Measurements from ENCODE around the gene IFT81. TPM values are rescaled to one million over a fixed set of nuclear protein-coding genes. Genes with fewer than 3 reads are reported as not detected.

IFT81 gene
- polyA plus RNA-seq, 1 donor: 61.2 TPM

GRCh38 chr12:110156766-110157165 lies 32.6 kb downstream of the IFT81 start:
- DNase-seq: no peak

GRCh38 chr12:110157539-110157938 lies 33.4 kb downstream of the IFT81 start:
- no peak for DNase-seq

- no peak for DNase-seq
These were observed 35.6 kb downstream of the IFT81 start for GRCh38 chr12:110159671-110160245.

- no peak for DNase-seq
These were observed 41.5 kb downstream of the IFT81 start for GRCh38 chr12:110165540-110166159.

- no peak for DNase-seq
These were observed 44.7 kb downstream of the IFT81 start for GRCh38 chr12:110168732-110169455.

GRCh38 chr12:110170535-110171185 lies 46.5 kb downstream of the IFT81 start:
- no peak for DNase-seq

- no peak for DNase-seq
These were observed 47.0 kb downstream of the IFT81 start for GRCh38 chr12:110171186-110171538.

- no peak for DNase-seq
These were observed 47.5 kb downstream of the IFT81 start for GRCh38 chr12:110171636-110172035.

GRCh38 chr12:110174373-110174996 lies 50.3 kb downstream of the IFT81 start:
- no peak for DNase-seq

- DNase-seq: no peak
These were observed 51.0 kb downstream of the IFT81 start for GRCh38 chr12:110175201-110175600.

- DNase-seq: no peak
These were observed 52.6 kb downstream of the IFT81 start for GRCh38 chr12:110176745-110177144.

- no peak for DNase-seq
These were observed 55.1 kb downstream of the IFT81 start for GRCh38 chr12:110179291-110179690.

GRCh38 chr12:110180591-110181005 lies 56.4 kb downstream of the IFT81 start:
- no peak for DNase-seq

GRCh38 chr12:110182281-110182680 lies 58.1 kb downstream of the IFT81 start:
- no peak for DNase-seq

GRCh38 chr12:110183386-110183785 lies 59.2 kb downstream of the IFT81 start:
- no peak for DNase-seq

GRCh38 chr12:110185626-110186025 lies 61.5 kb downstream of the IFT81 start:
- DNase-seq: no peak

GRCh38 chr12:110186059-110186458 lies 61.9 kb downstream of the IFT81 start:
- no peak for DNase-seq

- no peak for DNase-seq
These were observed 69.0 kb downstream of the IFT81 start for GRCh38 chr12:110193196-110193595.

GRCh38 chr12:110197003-110197402 lies 72.8 kb downstream of the IFT81 start:
- no peak for DNase-seq

GRCh38 chr12:110198386-110198785 lies 74.2 kb downstream of the IFT81 start:
- no peak for DNase-seq

GRCh38 chr12:110199339-110200123 lies 75.4 kb downstream of the IFT81 start:
- peak; percentile 61 for DNase-seq

GRCh38 chr12:110200124-110200417 lies 75.9 kb downstream of the IFT81 start:
- no peak for DNase-seq

Data from left kidney (tissue), 2 donors.